Spinal cord (tissue), 10 donors: ENCODE results near the gene DRICH1. TPM values are rescaled to one million over a fixed set of nuclear protein-coding genes. Genes with fewer than 3 reads are reported as not detected.
A peak's percentile ranks its signal among the peaks of the same experiment; 100 is the strongest.
"Not testable (repeated sequence)": the region's sequence is repeated elsewhere in the genome, so short reads cannot be mapped to it uniquely, and the experiment has no call there.

ENCODE experiments used
- DNase-seq, 6 donors: peaks; one replicate each; pipeline versions ENCODE4 v3.0.0 to v3.0.0-alpha.2; 2013 to 2015; ENCODE audit warnings: low spot score in 6 of 6, low read depth in 4 of 6
- H3K27ac ChIP-seq: one replicate; pipeline ENCODE4 v1.5.1; 2013; ENCODE audit warnings: low read depth, low read length, control low read depth
- H3K27me3 ChIP-seq: one replicate; pipeline ENCODE4 v1.6.1; 2013; ENCODE audit warnings: low read length; ENCODE audit not compliant: control insufficient read depth, insufficient read depth
- H3K36me3 ChIP-seq: one replicate; pipeline ENCODE4 v1.6.1; 2013; ENCODE audit warnings: low read length; ENCODE audit not compliant: control insufficient read depth, insufficient read depth
- H3K4me1 ChIP-seq: one replicate; pipeline ENCODE4 v1.6.1; 2013; ENCODE audit warnings: low read length; ENCODE audit not compliant: control insufficient read depth, insufficient read depth
- H3K4me3 ChIP-seq: one replicate; pipeline ENCODE4 v1.5.1; 2013; ENCODE audit warnings: low read depth, low read length, control low read depth
- H3K9me3 ChIP-seq: one replicate; pipeline ENCODE4 v1.6.1; 2013; ENCODE audit warnings: low read length; ENCODE audit not compliant: control insufficient read depth, insufficient read depth
- WGBS: methylation state at CpG from one replicate; pipeline ENCODE4 v1.1.5; 2013; ENCODE audit warnings: missing lambda C conversion rate; ENCODE audit not compliant: insufficient coverage; 5-methylcytosine and 5-hydroxymethylcytosine counted together
- polyA plus RNA-seq, 2 donors: library from polyadenylated mRNA; unstranded; fragments of 120-200 nt; gene quantifications; one replicate each; pipeline ENCODE4 v1.2.1, GENCODE V29; 2013; ENCODE audit not compliant: insufficient read length in 2 of 2
- total RNA-seq, 2 donors: library from RNA; depleted of rRNA in 1 of 2; stranded (reverse); fragments of 120-200 nt in 1 of 2; fragments of >200 nt in 1 of 2; gene quantifications; one replicate each; pipeline versions ENCODE4 v1.2.3 to v1.2.4, GENCODE V29; 2013 to 2014
- donor health status: healthy.

Gene DRICH1
- total and polyA plus RNA-seq, 4 donors, result 0.20 to 3.8 (median 1.2) TPM

DNA sequence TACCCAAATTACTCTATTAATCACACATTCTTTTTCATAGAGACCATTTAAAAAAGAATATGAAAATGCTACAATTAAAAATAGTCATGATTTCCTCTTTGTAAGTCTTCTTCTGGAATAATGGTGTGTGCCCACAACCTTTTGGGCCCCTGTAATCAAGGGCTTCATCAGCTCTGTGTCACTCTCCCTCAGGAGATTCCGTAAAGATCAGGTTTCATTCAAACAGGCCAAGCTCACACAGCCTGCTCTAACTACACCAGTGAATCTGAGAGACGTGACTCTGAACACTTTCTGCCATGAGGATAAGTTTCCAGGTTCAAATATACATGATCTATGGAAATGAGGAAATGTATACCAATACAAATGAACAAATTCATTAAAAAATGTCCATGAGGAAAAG lies 9.5 kb downstream of the DRICH1 start:
- Histone ChIP-seq H3K4me1 (no peaks in the 10 kb centered on the region), H3K9me3 (no peaks in the 10 kb centered on the region), H3K4me3 (no peak overlapping the region), H3K27me3 (no peaks in the 10 kb centered on the region), H3K36me3 (no peaks in the 10 kb centered on the region), H3K27ac (no peak overlapping the region)
- WGBS, result no CpG with 5 or more reads among the region's 2 CpGs
- no peak for DNase-seq

DNA sequence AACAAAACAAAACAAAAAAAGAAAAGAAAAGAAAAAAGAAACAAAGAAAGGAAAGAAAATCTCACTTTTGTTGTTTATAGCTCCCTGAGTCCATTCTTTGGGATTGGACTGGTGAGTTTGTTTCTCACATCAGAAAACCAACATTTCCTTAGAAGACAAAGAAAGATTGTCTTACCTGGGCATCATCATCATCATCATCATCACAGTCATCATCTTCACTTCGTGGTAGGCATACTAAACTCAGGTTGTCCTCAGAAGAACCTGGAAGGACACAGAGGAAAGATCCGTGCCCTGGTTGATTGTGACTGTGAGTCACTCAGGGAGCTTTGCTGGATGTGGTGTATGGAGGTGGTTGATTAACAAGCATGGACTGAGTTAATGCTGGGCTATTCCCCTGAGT lies 10.2 kb downstream of the DRICH1 start:
- DNase-seq, H3K27me3 ChIP-seq, H3K9me3 ChIP-seq, H3K27ac ChIP-seq, H3K4me3 ChIP-seq, H3K4me1 ChIP-seq, H3K36me3 ChIP-seq: not testable (repeated sequence)
- 100% methylated on average over 1 of the region's 2 CpGs for WGBS

DNA sequence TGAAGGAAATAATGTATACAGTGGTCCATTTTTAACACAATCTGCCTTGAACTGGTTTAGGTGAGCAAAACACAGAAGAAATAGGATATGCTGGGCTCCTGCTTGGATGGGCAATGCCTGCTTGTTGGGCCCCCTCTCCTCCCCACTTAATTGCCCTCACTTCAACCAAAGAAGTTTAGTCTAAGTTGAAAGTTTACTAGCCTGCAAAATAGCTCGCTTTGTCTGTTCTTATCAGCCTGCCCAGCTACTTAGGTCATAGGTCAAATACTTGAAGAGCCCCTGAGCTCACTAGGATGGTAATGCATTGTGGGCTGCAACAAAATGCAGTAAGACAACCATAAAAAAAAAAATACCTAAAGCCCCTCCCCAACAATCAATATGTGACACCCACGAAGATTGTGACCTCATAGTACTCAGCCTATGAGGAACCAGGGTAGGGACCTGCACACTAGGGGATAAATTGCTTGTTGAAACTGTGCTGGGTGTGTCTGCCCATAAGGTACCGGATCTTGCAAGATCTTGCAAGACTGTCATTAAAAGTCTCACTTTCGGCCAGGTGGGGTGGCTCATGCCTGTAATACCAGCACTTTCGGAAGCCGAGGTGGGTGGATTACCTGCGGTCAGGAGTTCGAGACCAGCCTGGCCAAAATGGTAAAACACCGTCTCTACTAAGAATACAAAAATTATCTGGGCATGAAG lies 10.9 kb downstream of the DRICH1 start:
- Histone ChIP-seq H3K4me1 (no peaks in the 10 kb centered on the region), H3K4me3 (no peak overlapping the region), H3K27me3 (no peaks in the 10 kb centered on the region), H3K36me3 (no peaks in the 10 kb centered on the region), H3K27ac (no peak overlapping the region), H3K9me3 (no peaks in the 10 kb centered on the region)
- 94% methylated on average over 4 of the region's 9 CpGs for WGBS
- DNase-seq, result no peak

DNA sequence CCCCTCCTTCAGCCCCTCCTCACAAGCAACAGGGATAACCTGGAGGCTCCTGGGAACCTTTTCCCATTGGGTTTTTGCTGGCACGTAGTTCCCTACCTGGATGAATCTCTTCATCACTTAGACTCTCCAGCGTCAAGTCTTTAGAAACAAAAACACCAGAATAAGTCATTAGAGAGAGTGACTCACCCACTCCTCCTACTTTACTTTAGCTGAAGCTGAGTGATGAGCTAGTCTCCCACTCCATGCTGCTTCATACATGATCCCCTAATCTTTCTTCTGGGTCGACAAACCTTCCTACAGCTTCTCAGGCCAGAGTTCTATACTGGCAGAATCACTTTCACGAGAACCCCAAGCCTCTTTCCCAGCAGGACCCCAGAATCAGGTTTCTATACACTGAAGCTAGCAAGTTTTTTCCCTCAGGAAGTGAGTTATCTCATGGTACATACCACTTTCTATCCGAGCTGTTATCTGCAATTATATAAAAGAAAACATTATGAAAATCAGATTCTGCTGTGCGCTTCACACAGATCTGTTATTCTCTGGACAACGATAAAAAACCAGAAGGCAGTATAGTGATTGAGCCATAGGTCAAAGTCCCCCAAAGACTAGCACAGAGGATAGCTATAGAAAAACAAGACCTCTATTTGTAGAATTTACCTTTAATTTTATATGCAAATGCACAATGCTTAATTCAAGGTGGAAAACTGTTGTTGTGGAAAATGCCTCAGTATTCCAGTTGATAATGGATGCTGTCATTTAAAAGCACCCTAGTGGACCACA lies 18.7 kb downstream of the DRICH1 start:
- 86% methylated on average over 4 of the region's 7 CpGs for WGBS
- no peaks in the 10 kb centered on the region for H3K27me3 ChIP-seq
- H3K36me3 ChIP-seq, result peaks cover 5% of the 10 kb centered on the region
- no peaks in the 10 kb centered on the region for H3K9me3 ChIP-seq
- no peak overlapping the region for H3K27ac ChIP-seq
- H3K4me1 ChIP-seq, result no peaks in the 10 kb centered on the region
- DNase-seq, result no peak
- no peak overlapping the region for H3K4me3 ChIP-seq

DNA sequence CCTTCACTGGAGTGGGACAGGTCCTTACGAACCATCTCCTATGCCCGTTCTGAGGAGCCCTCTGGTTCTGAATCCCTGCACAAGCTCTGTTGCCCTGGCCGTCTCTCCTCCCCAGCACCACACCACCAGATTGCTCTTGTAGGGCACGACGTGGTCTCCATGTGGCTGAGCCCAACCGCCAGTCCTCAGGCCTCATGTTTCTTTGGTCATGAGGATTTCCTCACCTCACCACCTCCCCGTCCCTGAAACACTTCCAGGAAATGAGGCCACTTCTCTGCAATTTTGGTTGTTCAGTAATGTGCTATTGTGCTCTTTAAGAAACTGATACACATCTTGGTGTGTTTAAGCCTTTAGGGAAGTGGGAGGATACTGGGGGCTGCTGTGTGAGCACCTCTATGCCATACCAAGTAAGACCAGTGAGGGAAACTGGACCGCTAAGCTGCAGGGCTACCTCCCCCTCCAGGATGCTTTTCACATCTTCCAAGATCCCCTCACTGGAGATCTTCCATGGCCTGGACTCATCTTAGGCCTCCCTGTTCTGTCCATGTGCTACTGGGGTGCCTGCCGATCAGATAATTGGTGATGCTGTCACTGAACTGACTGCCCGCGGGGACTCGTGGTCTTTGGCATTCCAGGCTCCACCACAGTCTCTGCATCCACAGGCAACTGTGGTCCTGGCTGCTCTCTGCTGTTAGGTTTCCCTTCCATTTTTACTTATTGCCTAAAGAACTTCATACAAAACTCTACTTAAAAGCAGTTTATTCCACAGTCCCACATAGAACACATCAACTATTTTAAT lies 21.9 kb downstream of the DRICH1 start:
- WGBS, result 81% methylated on average over 9 of the region's 12 CpGs
- Histone ChIP-seq H3K36me3 (peaks cover 21% of the 10 kb centered on the region), H3K27me3 (no peaks in the 10 kb centered on the region), H3K9me3 (no peaks in the 10 kb centered on the region), H3K4me1 (no peaks in the 10 kb centered on the region), H3K27ac (no peak overlapping the region), H3K4me3 (no peak overlapping the region)
- DNase-seq, result no peak

DNA sequence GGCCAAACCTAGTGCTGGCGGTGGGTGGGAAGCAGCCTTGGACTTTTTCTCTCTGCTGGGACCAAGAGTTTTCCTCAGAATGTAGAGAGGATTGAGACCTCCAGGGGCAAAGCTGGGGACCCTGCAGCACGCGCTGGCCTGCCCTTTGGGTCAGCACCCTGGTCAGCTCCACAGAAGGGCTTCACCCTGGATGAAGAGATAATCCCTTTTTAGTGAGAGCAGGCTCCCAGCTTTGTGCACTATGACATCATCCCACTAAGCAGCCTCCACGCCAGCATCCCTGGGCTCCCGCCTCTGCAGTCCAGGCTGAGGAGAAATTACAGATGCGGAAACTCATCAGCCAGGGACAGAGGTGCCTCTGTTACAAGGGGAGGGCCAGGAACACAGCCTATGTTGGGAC lies 23.5 kb downstream of the DRICH1 start:
- peak in 1 of 6 donors; percentile 3 for DNase-seq
- Histone ChIP-seq H3K36me3 (peaks cover 21% of the 10 kb centered on the region), H3K27ac (no peak overlapping the region), H3K4me1 (no peaks in the 10 kb centered on the region), H3K9me3 (no peaks in the 10 kb centered on the region), H3K4me3 (no peak overlapping the region), H3K27me3 (no peaks in the 10 kb centered on the region)
- WGBS, result 44% methylated on average over 4 of the region's 6 CpGs

DNA sequence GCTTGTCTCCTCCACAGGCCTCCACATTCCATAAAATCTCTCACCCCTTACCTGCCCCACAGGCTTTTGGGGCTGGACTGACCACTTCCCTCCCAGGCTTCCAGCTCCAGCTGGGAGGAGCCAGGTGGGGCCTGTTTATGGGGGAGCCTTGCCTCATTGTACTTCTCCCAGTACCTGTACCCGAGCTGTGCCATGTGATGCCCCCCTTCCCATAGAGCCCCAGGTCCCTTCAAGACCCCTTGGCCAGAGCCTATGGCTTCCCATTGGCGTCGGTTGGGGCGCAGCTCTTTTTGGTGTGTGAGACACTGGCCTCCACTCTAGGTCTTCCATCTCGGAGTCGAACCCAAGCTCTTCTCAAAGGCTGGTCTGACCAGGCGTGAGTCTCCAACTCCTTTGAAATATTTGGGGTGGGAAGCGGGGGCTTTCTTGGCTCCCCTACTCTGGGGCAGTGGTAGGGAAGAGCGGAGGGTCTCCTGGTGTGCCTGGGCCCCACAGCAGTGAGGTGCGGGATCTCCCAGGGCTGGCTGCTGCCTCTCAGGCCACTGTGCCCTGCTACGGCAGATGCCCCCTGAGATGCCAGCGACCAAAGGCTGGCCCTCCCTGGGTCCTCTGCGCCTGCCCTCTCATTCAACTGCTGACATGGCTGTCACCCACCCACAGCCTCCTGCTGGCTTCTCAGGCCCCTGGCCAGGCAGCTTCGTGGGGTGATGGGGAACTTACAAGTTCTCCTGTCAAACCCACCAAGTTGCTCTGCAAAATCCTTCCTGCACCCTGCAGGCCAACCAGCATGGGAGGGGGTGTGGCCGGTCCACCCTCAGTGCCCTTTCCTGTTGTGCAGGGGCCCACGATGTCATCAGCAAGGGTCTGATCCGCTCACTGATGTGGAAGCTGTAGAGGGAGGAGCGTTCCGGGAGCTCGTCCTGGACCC lies 25.7 kb downstream of the DRICH1 start:
- Histone ChIP-seq H3K9me3 (no peaks in the 10 kb centered on the region), H3K4me3 (no peak overlapping the region), H3K4me1 (no peaks in the 10 kb centered on the region), H3K36me3 (peaks cover 21% of the 10 kb centered on the region), H3K27ac (no peak overlapping the region), H3K27me3 (no peaks in the 10 kb centered on the region)
- WGBS, result 88% methylated on average over 15 of the region's 20 CpGs
- DNase-seq, result no peak

DNA sequence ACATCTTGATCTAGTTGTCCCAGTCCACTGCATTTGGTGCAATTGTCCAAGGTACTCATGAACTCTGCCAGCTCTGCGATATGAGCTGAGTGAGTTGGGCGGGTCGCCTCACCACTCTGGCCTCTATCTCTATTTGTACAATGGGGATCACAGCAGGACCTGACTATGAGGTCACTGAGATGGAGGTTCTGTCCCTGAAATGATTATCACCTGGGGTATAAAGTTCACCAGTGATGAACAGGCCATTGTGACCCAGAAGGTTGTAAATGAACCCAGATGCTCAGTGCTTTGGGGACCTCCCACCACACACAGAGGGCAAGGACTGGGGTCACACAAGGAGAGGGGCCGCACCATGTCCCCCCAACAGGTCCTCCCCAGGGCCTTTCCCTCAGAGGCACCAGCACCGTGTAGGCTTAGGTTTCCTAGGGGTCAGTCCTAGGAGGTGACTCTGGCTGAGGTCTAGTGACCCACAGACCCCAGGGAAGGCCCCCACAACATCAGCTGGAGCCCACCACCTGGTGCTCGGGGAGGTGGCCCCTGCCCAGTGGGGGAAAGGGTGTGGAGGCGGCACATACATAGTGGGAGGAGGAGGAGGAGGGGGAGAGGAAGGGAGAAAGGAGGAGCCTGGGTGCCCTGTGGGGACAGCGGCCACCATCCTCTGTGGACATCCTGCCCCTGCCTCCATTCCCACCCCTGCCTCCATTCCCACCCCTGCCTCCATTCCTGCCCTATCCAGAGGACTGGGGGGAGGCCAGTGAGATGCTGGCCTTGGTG lies 27.0 kb downstream of the DRICH1 start:
- Histone ChIP-seq H3K27ac (no peak overlapping the region), H3K36me3 (peaks cover 21% of the 10 kb centered on the region), H3K4me3 (no peak overlapping the region), H3K9me3 (no peaks in the 10 kb centered on the region), H3K4me1 (no peaks in the 10 kb centered on the region), H3K27me3 (no peaks in the 10 kb centered on the region)
- no CpG with 5 or more reads among the region's 8 CpGs for WGBS
- DNase-seq, result no peak
